Type B pancreatic cell (in vitro differentiated cells): Measurements from ENCODE around the gene PABPC5. TPM values are rescaled to one million over a fixed set of nuclear protein-coding genes. Genes with fewer than 3 reads are reported as not detected.
A peak's percentile ranks its signal among the peaks of the same experiment; 100 is the strongest.

Experiments
- DNase-seq: peaks from one replicate; pipeline ENCODE4 v3.0.0; 2021; ENCODE audit warnings: mixed read lengths; ENCODE audit not compliant: unreplicated experiment; ENCODE audit errors: extremely low spot score
- H3K27ac Mint-ChIP-seq: 2 replicates; pipeline ENCODE4 v1.8.0; 2021; ENCODE audit warnings: mild to moderate bottlenecking, mixed read lengths
- H3K27me3 Mint-ChIP-seq: 2 replicates; pipeline ENCODE4 v1.8.0; 2021; ENCODE audit warnings: mixed read lengths
- H3K36me3 Mint-ChIP-seq: 2 replicates; pipeline ENCODE4 v1.8.0; 2021; ENCODE audit warnings: mixed read lengths
- H3K4me1 Mint-ChIP-seq: one replicate; pipeline ENCODE4 v1.8.0; 2021; ENCODE audit warnings: mixed read lengths; ENCODE audit not compliant: unreplicated experiment
- H3K4me3 Mint-ChIP-seq: 2 replicates; pipeline ENCODE4 v1.8.0; 2021; ENCODE audit warnings: mild to moderate bottlenecking, mixed read lengths
- H3K9me3 Mint-ChIP-seq: 2 replicates; pipeline ENCODE4 v1.8.0; 2021; ENCODE audit warnings: mixed read lengths
- CTCF ChIP-seq: fragments of 200-600 bp; sonication (generic); conservative IDR thresholded peaks from 2 replicates; pipeline ENCODE4 v1.5.0; 2021; ENCODE audit warnings: antibody characterized with exemption, mild to moderate bottlenecking
- long read RNA-seq: library from polyadenylated mRNA; unstranded; transcript quantifications from one replicate; pipeline ENCODE4 v2.0.0, GENCODE V29; 2020
- total RNA-seq: library from RNA; stranded (reverse); gene quantifications from 2 replicates; pipeline ENCODE4 v1.2.1, GENCODE V29; 2021; ENCODE audit warnings: low replicate concordance

PABPC5 gene
- total RNA-seq = 3.1 and 9.6 TPM in 2 replicates
- long read RNA-seq, transcript PABPC5-202 (2 exons, 1,262 nt) = minor isoform, 6 of 32 reads
- long read RNA-seq, transcript PABPC5-201 (2 exons, 3,221 nt) = major isoform, 20 of 32 reads
- long read RNA-seq, partial matches to known transcripts = 0 of 32 reads
- long read RNA-seq, other reads (novel, unspliced or antisense) = 6 of 32 reads

- H3K27me3 Mint-ChIP-seq = peaks cover 13% of the 10 kb centered on the region
- H3K4me1 Mint-ChIP-seq = peaks cover 24% of the 10 kb centered on the region
- peak within 1 kb of the TSS; percentile 93 for H3K4me3 Mint-ChIP-seq
- no peak for TF ChIP-seq CTCF
- H3K9me3 Mint-ChIP-seq = no peaks in the 10 kb centered on the region
- no peaks in the 10 kb centered on the region for H3K36me3 Mint-ChIP-seq
- peak within 1 kb of the TSS; percentile 85 for H3K27ac Mint-ChIP-seq
- DNase-seq = peak; percentile 86
Observed at GRCh38 chrX:91434351-91435168, at the start of gene PABPC5. TSS of gene PABPC5 (plus strand) at chrX:91434839. CDS start at chrX:91435578, 739 bp downstream.

- DNase-seq = no peak
- no peak for TF ChIP-seq CTCF
- Mint-ChIP-seq H3K27ac (no peak overlapping the region), H3K4me3 (no peak overlapping the region), H3K4me1 (no peaks in the 10 kb centered on the region), H3K36me3 (peaks cover 3% of the 10 kb centered on the region), H3K27me3 (no peaks in the 10 kb centered on the region), H3K9me3 (no peaks in the 10 kb centered on the region)
Observed at GRCh38 chrX:91389026-91389425, 45.6 kb upstream of the PABPC5 start.

GRCh38 chrX:91414713-91415112, 19.9 kb upstream of the PABPC5 start:
- no peaks in the 10 kb centered on the region for H3K4me1 Mint-ChIP-seq
- no peak overlapping the region for H3K4me3 Mint-ChIP-seq
- DNase-seq = no peak
- no peaks in the 10 kb centered on the region for H3K27me3 Mint-ChIP-seq
- no peak overlapping the region for H3K27ac Mint-ChIP-seq
- peak; percentile 79 for TF ChIP-seq CTCF
- H3K9me3 Mint-ChIP-seq = peaks cover 11% of the 10 kb centered on the region
- H3K36me3 Mint-ChIP-seq = no peaks in the 10 kb centered on the region

- no peak for TF ChIP-seq CTCF
- no peaks in the 10 kb centered on the region for H3K9me3 Mint-ChIP-seq
- no peaks in the 10 kb centered on the region for H3K36me3 Mint-ChIP-seq
- no peak for DNase-seq
- H3K4me1 Mint-ChIP-seq = peaks cover 24% of the 10 kb centered on the region
- peak overlapping the region; percentile 93 for H3K4me3 Mint-ChIP-seq
- peak overlapping the region; percentile 85 for H3K27ac Mint-ChIP-seq
- H3K27me3 Mint-ChIP-seq = peaks cover 13% of the 10 kb centered on the region
Observed at GRCh38 chrX:91435395-91435794, 756 bp downstream of the PABPC5 start.
